Panc1 (cell line): ENCODE data around the gene FARP1. TPM values are rescaled to one million over a fixed set of nuclear protein-coding genes. Genes with fewer than 3 reads are reported as not detected.

Source experiments
- ATAC-seq: fragments of 200-7000 bp; cut with Tn5 transposase; 2 replicates; pipeline ENCODE4 v1.9.1; 2020; ENCODE audit warnings: mild to moderate bottlenecking, moderate library complexity
- BruUV-seq: library from RNA; stranded (reverse); fragments of 400-500 nt; replicated peaks from 2 replicates; lab custom pipeline; 2021; lab: Mats Ljungman, UMichigan
- CTCF ChIA-PET: fragments of 300-600 bp; sonication (Branson Sonifier 250); formaldehyde crosslinking; loops from one replicate; lab custom pipeline; 2022; ENCODE audit warnings: antibody characterized with exemption; lab: Charles Lee
- POLR2A ChIA-PET: fragments of 300-600 bp; sonication (Branson Sonifier 250); formaldehyde crosslinking; loops from one replicate; lab custom pipeline; 2022; ENCODE audit warnings: antibody characterized with exemption; lab: Charles Lee
- DNase-seq: peaks from one replicate; pipeline ENCODE4 v3.0.0-alpha.2; 2010; ENCODE audit warnings: low read depth, low spot score
- H3K27ac ChIP-seq: 2 replicates; pipeline ENCODE4 v1.5.1; 2011; ENCODE audit warnings: mild to moderate bottlenecking, low read length, inconsistent platforms
- H3K27me3 ChIP-seq: fragments of 200-500 bp; sonication (Bioruptor generic); 2 replicates; pipeline ENCODE4 v1.6.0; 2014; ENCODE audit warnings: low read length, inconsistent platforms; ENCODE audit not compliant: control insufficient read depth, insufficient read depth
- H3K36me3 ChIP-seq: fragments of 200-500 bp; sonication (Bioruptor generic); 2 replicates; pipeline ENCODE4 v1.5.1; 2014; ENCODE audit warnings: inconsistent platforms, mild to moderate bottlenecking, low read length, moderate library complexity; ENCODE audit not compliant: control insufficient read depth, insufficient read depth
- H3K4me1 ChIP-seq: 2 replicates; pipeline ENCODE4 v1.5.1; 2011; ENCODE audit warnings: inconsistent platforms, mild to moderate bottlenecking, low read length, moderate library complexity; ENCODE audit not compliant: control insufficient read depth, insufficient read depth
- H3K4me3 ChIP-seq, 2 experiments: 2 replicates each; pipeline ENCODE4 v1.5.1; 2011 to 2012; ENCODE audit warnings: low read depth in 2 of 2, low read length in 2 of 2, mild to moderate bottlenecking in 2 of 2, inconsistent platforms in 1 of 2, moderate library complexity in 1 of 2
- H3K9me3 ChIP-seq: fragments of 200-500 bp; sonication (Bioruptor generic); 2 replicates; pipeline ENCODE4 v1.5.1; 2014; ENCODE audit warnings: low read depth, mild to moderate bottlenecking, inconsistent platforms, low read length, moderate library complexity; ENCODE audit not compliant: control insufficient read depth, insufficient read depth
- POLR2AphosphoS5 ChIP-seq: IDR thresholded peaks from 2 replicates; pipeline ENCODE4 v1.6.1; 2012; ENCODE audit warnings: mild to moderate bottlenecking, low read depth, low read length, moderate library complexity
- SIN3A ChIP-seq: IDR thresholded peaks from 2 replicates; pipeline ENCODE4 v1.6.1; 2012; ENCODE audit warnings: low read depth, mild to moderate bottlenecking, low read length, moderate library complexity, borderline replicate concordance; ENCODE audit not compliant: insufficient read depth
- TCF7L2 ChIP-seq: IDR thresholded peaks from 2 replicates; pipeline ENCODE4 v1.6.1; 2011; ENCODE audit warnings: mild to moderate bottlenecking, low read depth, low read length, inconsistent platforms
- in situ Hi-C: cut with HindIII; loops from 2 replicates; pipeline ENCODE4 v1.10.0; 2016; ENCODE audit warnings: low sequenced_read_pairs, low pct_unique_long_range_greater_than_20kb
- intact Hi-C: fragments of 100-400 bp; cut with micrococcal nuclease; formaldehyde crosslinking; loops from one replicate; pipeline ENCODE4 v1.10.0; 2022; ENCODE audit not compliant: unreplicated experiment
- total RNA-seq: library from RNA; stranded (reverse); gene quantifications from one replicate; pipeline ENCODE4 v1.2.1, GENCODE V29; 2021; ENCODE audit not compliant: unreplicated experiment
- TF ChIP-seq, protein P1 (sequence below), 2 experiments: IDR thresholded peaks; 2 replicates each; pipeline ENCODE4 v1.6.1; 2011 to 2012; ENCODE audit warnings: low read depth in 2 of 2, control low read depth in 1 of 2, low read length in 1 of 2, mild to moderate bottlenecking in 1 of 2, moderate library complexity in 1 of 2; ENCODE audit not compliant: insufficient read depth in 1 of 2
- TF ChIP-seq, protein P2 (sequence below): fragments of 450-650 bp; IDR thresholded peaks from 2 replicates; pipeline ENCODE4 v1.5.1; 2017; ENCODE audit warnings: mild to moderate bottlenecking

The FARP1 gene
- total RNA-seq, 1 experiment from 2014 or later, result 61.9 TPM

DNA sequence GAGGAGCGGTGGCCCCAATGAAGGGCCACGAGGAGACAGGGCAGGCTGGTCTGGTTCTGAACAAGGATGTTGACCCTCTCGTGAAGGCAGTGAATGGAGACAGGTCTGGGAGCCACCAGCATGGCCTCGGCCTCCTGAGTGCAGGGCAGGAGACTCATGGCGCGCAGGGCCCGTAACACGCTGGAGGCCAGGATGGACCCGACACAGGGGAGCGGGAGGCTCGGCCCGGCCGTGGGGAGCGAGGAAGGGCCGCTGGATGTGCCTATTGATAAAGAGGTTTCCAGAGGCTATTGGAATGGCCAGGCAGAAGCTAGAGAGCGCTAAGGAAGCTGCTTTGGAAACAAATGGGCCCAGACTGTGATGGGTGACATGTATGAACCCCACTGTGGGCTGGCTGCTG is 301.5 kb downstream of the FARP1 start:
- BruUV-seq, result no TSS peak
- no peaks in the 10 kb centered on the region for H3K9me3 ChIP-seq
- in situ Hi-C loops (no loop called here), intact Hi-C loops (no loop called here)
- H3K27me3 ChIP-seq, result no peaks in the 10 kb centered on the region
- no peaks in the 10 kb centered on the region for H3K36me3 ChIP-seq
- DNase-seq (no peak), ATAC-seq (no peak)
- CTCF ChIA-PET, result no interaction called here
- H3K27ac ChIP-seq, result no peak overlapping the region
- POLR2A ChIA-PET, result interaction anchor here (0.5 kb wide), 1 partner anchor 78 kb away, joined by 3 read pairs; no protein-coding TSS in a partner anchor
- TF ChIP-seq, protein P1, sequence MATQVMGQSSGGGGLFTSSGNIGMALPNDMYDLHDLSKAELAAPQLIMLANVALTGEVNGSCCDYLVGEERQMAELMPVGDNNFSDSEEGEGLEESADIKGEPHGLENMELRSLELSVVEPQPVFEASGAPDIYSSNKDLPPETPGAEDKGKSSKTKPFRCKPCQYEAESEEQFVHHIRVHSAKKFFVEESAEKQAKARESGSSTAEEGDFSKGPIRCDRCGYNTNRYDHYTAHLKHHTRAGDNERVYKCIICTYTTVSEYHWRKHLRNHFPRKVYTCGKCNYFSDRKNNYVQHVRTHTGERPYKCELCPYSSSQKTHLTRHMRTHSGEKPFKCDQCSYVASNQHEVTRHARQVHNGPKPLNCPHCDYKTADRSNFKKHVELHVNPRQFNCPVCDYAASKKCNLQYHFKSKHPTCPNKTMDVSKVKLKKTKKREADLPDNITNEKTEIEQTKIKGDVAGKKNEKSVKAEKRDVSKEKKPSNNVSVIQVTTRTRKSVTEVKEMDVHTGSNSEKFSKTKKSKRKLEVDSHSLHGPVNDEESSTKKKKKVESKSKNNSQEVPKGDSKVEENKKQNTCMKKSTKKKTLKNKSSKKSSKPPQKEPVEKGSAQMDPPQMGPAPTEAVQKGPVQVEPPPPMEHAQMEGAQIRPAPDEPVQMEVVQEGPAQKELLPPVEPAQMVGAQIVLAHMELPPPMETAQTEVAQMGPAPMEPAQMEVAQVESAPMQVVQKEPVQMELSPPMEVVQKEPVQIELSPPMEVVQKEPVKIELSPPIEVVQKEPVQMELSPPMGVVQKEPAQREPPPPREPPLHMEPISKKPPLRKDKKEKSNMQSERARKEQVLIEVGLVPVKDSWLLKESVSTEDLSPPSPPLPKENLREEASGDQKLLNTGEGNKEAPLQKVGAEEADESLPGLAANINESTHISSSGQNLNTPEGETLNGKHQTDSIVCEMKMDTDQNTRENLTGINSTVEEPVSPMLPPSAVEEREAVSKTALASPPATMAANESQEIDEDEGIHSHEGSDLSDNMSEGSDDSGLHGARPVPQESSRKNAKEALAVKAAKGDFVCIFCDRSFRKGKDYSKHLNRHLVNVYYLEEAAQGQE (IDR thresholded peaks at IDR 0.05; ENCODE audit: insufficient read depth in 1 of 2, low read depth in 2 of 2, low read length in 1 of 2), result no peak
- TF ChIP-seq POLR2AphosphoS5 (no peak), SIN3A (no peak), TCF7L2 (no peak)
- TF ChIP-seq, protein P2, sequence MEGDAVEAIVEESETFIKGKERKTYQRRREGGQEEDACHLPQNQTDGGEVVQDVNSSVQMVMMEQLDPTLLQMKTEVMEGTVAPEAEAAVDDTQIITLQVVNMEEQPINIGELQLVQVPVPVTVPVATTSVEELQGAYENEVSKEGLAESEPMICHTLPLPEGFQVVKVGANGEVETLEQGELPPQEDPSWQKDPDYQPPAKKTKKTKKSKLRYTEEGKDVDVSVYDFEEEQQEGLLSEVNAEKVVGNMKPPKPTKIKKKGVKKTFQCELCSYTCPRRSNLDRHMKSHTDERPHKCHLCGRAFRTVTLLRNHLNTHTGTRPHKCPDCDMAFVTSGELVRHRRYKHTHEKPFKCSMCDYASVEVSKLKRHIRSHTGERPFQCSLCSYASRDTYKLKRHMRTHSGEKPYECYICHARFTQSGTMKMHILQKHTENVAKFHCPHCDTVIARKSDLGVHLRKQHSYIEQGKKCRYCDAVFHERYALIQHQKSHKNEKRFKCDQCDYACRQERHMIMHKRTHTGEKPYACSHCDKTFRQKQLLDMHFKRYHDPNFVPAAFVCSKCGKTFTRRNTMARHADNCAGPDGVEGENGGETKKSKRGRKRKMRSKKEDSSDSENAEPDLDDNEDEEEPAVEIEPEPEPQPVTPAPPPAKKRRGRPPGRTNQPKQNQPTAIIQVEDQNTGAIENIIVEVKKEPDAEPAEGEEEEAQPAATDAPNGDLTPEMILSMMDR, result no peak
- H3K4me3 ChIP-seq, result no peak overlapping the region
- no peaks in the 10 kb centered on the region for H3K4me1 ChIP-seq

DNA sequence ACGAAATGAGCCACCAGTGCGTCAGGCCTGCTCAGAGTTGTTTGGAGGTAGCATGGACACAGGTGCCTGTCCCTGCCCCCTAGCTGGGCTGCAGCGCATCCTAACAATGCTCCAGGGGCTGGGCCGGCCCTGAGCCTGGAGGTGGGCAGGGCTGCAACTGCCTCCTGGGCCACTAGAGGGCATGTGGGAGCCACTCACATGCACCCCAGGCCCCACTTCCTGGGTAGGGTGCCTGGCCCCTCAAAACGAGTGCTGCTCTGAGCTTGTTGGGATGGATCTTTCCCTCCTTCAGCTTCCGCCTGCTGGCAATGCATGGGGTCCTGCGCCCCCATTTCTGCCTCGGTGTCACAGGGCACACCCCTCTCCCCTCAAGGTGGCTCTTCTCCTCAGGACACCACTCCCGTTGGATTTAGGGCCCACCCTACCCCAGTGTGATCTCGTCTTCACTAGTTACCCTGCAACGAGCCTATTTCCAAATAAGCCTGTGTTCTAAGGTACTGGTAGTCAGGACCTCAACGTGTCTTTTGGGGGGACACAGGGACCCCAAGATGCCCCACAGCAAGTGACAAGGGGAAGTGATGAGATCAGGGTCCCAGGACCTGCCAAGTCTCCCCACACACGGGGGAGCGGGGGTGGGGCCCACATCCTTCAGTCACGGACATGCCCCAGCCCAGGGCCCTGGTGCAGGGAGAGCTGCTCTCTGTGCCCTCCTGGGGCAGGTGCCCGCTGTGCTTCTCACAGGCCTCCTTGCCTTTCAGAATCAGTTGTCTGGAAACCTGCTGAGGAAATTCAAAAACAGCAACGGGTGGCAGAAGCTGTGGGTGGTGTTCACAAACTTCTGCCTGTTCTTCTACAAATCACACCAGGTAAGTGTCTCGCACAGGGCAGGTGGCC is 302.7 kb downstream of the FARP1 start:
- no peaks in the 10 kb centered on the region for H3K27me3 ChIP-seq
- no peaks in the 10 kb centered on the region for H3K4me1 ChIP-seq
- H3K4me3 ChIP-seq, result no peak overlapping the region
- no peaks in the 10 kb centered on the region for H3K36me3 ChIP-seq
- POLR2A ChIA-PET, result no interaction called here
- no TSS peak for BruUV-seq
- H3K9me3 ChIP-seq, result no peaks in the 10 kb centered on the region
- DNase-seq, result no peak
- TF ChIP-seq, protein P2, result peak; percentile 85
- no peak for TF ChIP-seq TCF7L2
- in situ Hi-C loops (no loop called here), intact Hi-C loops (loop anchor here (5.0 kb wide), 2 partner anchors 207 to 227 kb away; no protein-coding TSS in a partner anchor)
- CTCF ChIA-PET, result interaction anchor here (0.8 kb wide), 1 partner anchor 219 kb away, joined by 3 read pairs; no protein-coding TSS in a partner anchor
- H3K27ac ChIP-seq, result no peak overlapping the region
- peak; percentile 78 for ATAC-seq
